SH-SY5Y (cell line): ENCODE data around the gene VIPR2.

ENCODE experiments used
- GATA2 ChIP-seq: IDR thresholded peaks from 2 replicates; pipeline ENCODE4 v1.6.1; 2011; ENCODE audit warnings: mild to moderate bottlenecking, low read depth, low read length
- GATA3 ChIP-seq: IDR thresholded peaks from 2 replicates; pipeline ENCODE4 v1.6.1; 2011; ENCODE audit warnings: low read depth, mild to moderate bottlenecking, low read length, moderate library complexity

- TF ChIP-seq GATA2 = no peak
- TF ChIP-seq GATA3 = no peak
These were observed 128.9 kb downstream of the VIPR2 start for GRCh38 chr7:159015454-159016410.
